Gastrocnemius medialis (tissue), 4 donors: ENCODE results near the gene IL5. TPM values are rescaled to one million over a fixed set of nuclear protein-coding genes. Genes with fewer than 3 reads are reported as not detected.
"Not testable (repeated sequence)": the region's sequence is repeated elsewhere in the genome, so short reads cannot be mapped to it uniquely, and the experiment has no call there.

ENCODE experiments used
- ATAC-seq, 2 donors: fragments of 150-250 bp; one replicate each; pipeline ENCODE4 v1.9.1; 2016
- DNase-seq, 2 donors: peaks; one replicate each; pipeline ENCODE4 v3.0.0-alpha.2; 2019
- H3K27ac ChIP-seq, 4 donors: fragments of 200-600 bp; sonication (generic); 1 replicate in 1 of 4; 2 replicates in 3 of 4; pipeline ENCODE4 v1.5.1; 2016 to 2018; ENCODE audit warnings: mild to moderate bottlenecking in 2 of 4, moderate library complexity in 1 of 4
- H3K27me3 ChIP-seq, 3 donors: fragments of 200-600 bp; sonication (generic) in 2 of 3; 1 replicate in 1 of 3; 2 replicates in 2 of 3; pipeline versions ENCODE4 v1.5.1 to v1.6.0; 2016 to 2019; ENCODE audit warnings: mild to moderate bottlenecking in 1 of 3, moderate library complexity in 1 of 3
- H3K36me3 ChIP-seq, 2 donors: fragments of 200-600 bp; sonication (generic) in 1 of 2; one replicate each; pipeline ENCODE4 v1.5.1; 2017 to 2018
- H3K4me1 ChIP-seq, 2 donors: fragments of 200-600 bp; sonication (generic) in 1 of 2; one replicate each; pipeline ENCODE4 v1.5.1; 2016 to 2017; ENCODE audit warnings: mild to moderate bottlenecking in 2 of 2
- H3K4me3 ChIP-seq, 4 donors: fragments of 200-600 bp; sonication (generic) in 3 of 4; 1 replicate in 1 of 4; 2 replicates in 3 of 4; pipeline ENCODE4 v1.5.1; 2016 to 2019; ENCODE audit warnings: mild to moderate bottlenecking in 2 of 4
- H3K9me3 ChIP-seq, 3 donors: fragments of 200-600 bp; sonication (generic) in 2 of 3; 1 replicate in 1 of 3; 2 replicates in 2 of 3; pipeline ENCODE4 v1.5.1; 2016 to 2019
- POLR2A ChIP-seq, 2 donors: fragments of 450-650 bp; IDR thresholded peaks; one replicate each; pipeline ENCODE4 v1.6.1; 2017; ENCODE audit warnings: antibody characterized with exemption in 2 of 2, mild to moderate bottlenecking in 2 of 2, moderate library complexity in 2 of 2
- in situ Hi-C, 4 donors: fragments of 200-750 bp; cut with MboI; loops; one replicate each; pipeline versions ENCODE4 v1.15.0 to v1.8.0; 2017; ENCODE audit warnings: low sequenced_read_pairs in 4 of 4
- intact Hi-C: fragments of 100-400 bp; cut with DNase I; formaldehyde crosslinking; loops from one replicate; pipeline ENCODE4 v1.15.1; 2023; ENCODE audit warnings: low total_unique reads
- total RNA-seq, 4 donors: library from RNA; depleted of rRNA; stranded (reverse); fragments of >200 nt; gene quantifications; one replicate each; pipeline versions ENCODE4 v1.1.0 to v1.2.3, GENCODE V29; 2016
- TF ChIP-seq, protein P1 (sequence below), 5 experiments: fragments of 450-650 bp in 3 of 5; fragments of 200-600 bp in 2 of 5; sonication (generic) in 2 of 5; IDR thresholded peaks in 4 of 5; conservative IDR thresholded peaks in 1 of 5; 1 replicate in 4 of 5; 2 replicates in 1 of 5; pipeline ENCODE4 v1.5.1; 2016 to 2019; ENCODE audit warnings: antibody characterized with exemption in 5 of 5, mild to moderate bottlenecking in 3 of 5, moderate library complexity in 3 of 5

The IL5 gene
- total RNA-seq, 4 donors from 2014 or later = not detected

DNA sequence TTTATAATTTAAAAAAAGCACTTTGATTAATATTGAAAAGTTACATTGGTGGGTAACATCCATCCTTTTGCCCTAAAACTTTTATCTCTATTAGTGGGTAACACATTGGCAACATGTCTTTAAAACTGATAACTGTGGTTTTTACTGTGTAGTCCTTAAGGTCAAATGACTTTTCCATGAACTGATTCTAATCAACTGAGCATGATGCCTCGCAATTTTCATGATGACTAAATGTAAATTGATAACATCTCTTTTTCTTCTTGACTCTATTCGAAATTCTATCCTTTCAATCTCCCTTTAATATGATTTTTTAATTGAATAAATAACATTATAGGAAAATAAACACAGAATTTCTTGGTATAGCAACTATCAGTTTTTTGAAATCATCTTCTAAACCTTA lies 6.3 kb upstream of the IL5 start:
- H3K27ac ChIP-seq = no peak overlapping the region
- in situ Hi-C loops (loop anchor here in 2 of 4 donors (25.0 kb wide), 1 partner anchor 263 kb away; the partner anchor contains the start of gene SOWAHA (in 2 of the 2)), intact Hi-C loops (no loop called here)
- TF ChIP-seq, protein P1, sequence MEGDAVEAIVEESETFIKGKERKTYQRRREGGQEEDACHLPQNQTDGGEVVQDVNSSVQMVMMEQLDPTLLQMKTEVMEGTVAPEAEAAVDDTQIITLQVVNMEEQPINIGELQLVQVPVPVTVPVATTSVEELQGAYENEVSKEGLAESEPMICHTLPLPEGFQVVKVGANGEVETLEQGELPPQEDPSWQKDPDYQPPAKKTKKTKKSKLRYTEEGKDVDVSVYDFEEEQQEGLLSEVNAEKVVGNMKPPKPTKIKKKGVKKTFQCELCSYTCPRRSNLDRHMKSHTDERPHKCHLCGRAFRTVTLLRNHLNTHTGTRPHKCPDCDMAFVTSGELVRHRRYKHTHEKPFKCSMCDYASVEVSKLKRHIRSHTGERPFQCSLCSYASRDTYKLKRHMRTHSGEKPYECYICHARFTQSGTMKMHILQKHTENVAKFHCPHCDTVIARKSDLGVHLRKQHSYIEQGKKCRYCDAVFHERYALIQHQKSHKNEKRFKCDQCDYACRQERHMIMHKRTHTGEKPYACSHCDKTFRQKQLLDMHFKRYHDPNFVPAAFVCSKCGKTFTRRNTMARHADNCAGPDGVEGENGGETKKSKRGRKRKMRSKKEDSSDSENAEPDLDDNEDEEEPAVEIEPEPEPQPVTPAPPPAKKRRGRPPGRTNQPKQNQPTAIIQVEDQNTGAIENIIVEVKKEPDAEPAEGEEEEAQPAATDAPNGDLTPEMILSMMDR (IDR thresholded peaks at IDR 0.05 in 4 of 5, conservative IDR thresholded peaks at IDR 0.05 in 1 of 5) = no peak
- TF ChIP-seq POLR2A (IDR thresholded peaks at IDR 0.05) = no peak
- no peaks in the 10 kb centered on the region for H3K4me1 ChIP-seq
- no peaks in the 10 kb centered on the region for H3K36me3 ChIP-seq
- DNase-seq (no peak), ATAC-seq (no peak)
- H3K9me3 ChIP-seq = no peaks in the 10 kb centered on the region
- no peak overlapping the region for H3K4me3 ChIP-seq
- no peaks in the 10 kb centered on the region for H3K27me3 ChIP-seq

DNA sequence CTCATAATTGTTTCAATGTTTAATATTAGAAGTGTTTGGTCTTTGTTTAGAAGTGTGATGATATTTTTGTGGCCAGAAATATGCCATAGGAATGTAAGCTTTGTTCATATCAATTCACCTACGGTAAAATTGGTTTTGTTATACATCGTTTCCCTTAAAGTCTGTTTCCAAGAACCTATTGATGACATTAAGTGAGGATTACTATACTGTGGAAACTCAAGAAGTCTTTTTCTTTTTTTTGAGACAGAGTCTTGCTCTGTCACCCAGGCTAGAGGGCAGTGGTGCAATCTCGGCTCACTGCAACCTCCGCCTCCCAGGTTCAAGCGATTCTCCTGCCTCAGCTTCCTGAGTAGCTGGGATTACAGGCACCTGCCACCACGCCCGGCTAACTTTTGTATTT lies 5.5 kb upstream of the IL5 start:
- ATAC-seq, H3K36me3 ChIP-seq, H3K27ac ChIP-seq, H3K27me3 ChIP-seq, H3K4me1 ChIP-seq, H3K4me3 ChIP-seq, DNase-seq, intact Hi-C loops, H3K9me3 ChIP-seq: not testable (repeated sequence)
- in situ Hi-C loops = loop anchor here in 2 of 4 donors (25.0 kb wide), 1 partner anchor 263 kb away; the partner anchor contains the start of gene SOWAHA (in 2 of the 2)

DNA sequence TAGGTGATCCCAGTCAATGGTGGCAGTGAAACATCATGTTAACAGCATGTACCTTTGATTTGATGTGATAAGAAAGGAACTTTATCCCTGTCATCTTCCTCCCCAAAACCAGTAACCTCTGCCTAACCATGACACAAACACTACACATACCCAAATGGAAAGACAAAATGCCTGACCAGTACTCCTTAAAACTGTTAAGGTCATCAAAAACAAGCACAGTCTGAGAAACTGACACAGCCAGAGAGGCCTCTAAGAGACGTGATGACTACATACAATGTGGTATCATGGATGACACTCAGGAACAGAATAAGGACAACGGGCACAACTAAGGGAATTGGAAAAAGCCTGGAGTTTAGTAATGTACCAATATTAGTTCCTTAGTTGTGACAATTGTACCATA lies 3.9 kb upstream of the IL5 start:
- intact Hi-C loops = no loop called here
- no peak for DNase-seq
- TF ChIP-seq POLR2A (IDR thresholded peaks at IDR 0.05) = no peak
- TF ChIP-seq, protein P1 (IDR thresholded peaks at IDR 0.05 in 4 of 5, conservative IDR thresholded peaks at IDR 0.05 in 1 of 5) = no peak
- ATAC-seq = no peak
- Histone ChIP-seq H3K4me1 (no peaks in the 10 kb centered on the region), H3K9me3 (no peaks in the 10 kb centered on the region), H3K27ac (no peak overlapping the region), H3K36me3 (no peaks in the 10 kb centered on the region), H3K27me3 (no peaks in the 10 kb centered on the region), H3K4me3 (no peak overlapping the region)
- in situ Hi-C loops = loop anchor here in 2 of 4 donors (25.0 kb wide), 1 partner anchor 265 kb away; the partner anchor contains the start of gene SOWAHA (in 2 of the 2)

DNA sequence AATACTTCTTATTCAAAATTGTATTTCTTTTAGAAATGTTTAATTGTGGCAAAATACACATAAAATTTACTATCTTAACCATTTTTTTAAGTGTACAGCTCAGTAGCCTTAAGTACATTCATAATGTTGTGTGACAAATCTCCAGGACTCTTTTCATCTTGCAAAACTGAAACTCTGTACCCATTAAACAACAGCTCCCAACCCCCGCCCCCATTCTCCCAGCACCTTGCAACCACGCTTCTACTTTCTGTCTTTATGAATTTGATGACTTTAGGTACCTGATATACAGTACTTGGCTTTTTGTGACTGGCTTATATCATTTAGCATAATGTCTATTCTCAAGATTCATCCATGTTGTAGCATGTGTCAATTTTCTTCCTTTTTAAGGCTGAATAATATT lies 2.8 kb upstream of the IL5 start:
- DNase-seq (no peak), ATAC-seq (no peak)
- Histone ChIP-seq H3K27me3 (no peaks in the 10 kb centered on the region), H3K36me3 (no peaks in the 10 kb centered on the region), H3K4me1 (no peaks in the 10 kb centered on the region), H3K9me3 (no peaks in the 10 kb centered on the region), H3K4me3 (no peak overlapping the region), H3K27ac (no peak overlapping the region)
- in situ Hi-C loops (loop anchor here in 2 of 4 donors (25.0 kb wide), 1 partner anchor 266 kb away; the partner anchor contains the start of gene SOWAHA (in 2 of the 2)), intact Hi-C loops (no loop called here)
- TF ChIP-seq, protein P1 (IDR thresholded peaks at IDR 0.05 in 4 of 5, conservative IDR thresholded peaks at IDR 0.05 in 1 of 5) = no peak
- TF ChIP-seq POLR2A (IDR thresholded peaks at IDR 0.05) = no peak

DNA sequence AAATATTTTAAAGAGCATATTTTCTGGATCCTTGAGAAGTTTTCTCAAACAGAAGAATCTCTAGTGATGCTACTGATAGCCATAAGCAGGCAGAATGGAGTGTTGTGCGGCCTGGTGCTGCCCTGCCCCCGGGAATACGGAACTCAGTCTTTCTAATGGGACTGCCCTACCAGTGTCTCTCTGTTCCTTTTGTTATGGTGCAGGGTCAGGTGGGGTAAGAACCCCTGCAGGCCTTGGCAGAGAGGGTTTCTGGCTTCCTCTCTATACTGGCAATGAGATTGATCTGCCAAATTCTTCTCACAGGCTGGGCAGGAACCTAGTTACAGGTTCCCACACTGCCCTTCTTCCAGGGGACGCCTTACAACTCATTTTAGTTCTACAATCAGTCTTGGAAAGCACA lies 2.6 kb downstream of the IL5 start:
- ATAC-seq (no peak), DNase-seq (no peak)
- intact Hi-C loops (no loop called here), in situ Hi-C loops (loop anchor here in 2 of 4 donors (25.0 kb wide), 1 partner anchor 272 kb away; the partner anchor contains the start of gene SOWAHA (in 2 of the 2))
- no peaks in the 10 kb centered on the region for H3K9me3 ChIP-seq
- no peaks in the 10 kb centered on the region for H3K4me1 ChIP-seq
- TF ChIP-seq, protein P1 (IDR thresholded peaks at IDR 0.05 in 4 of 5, conservative IDR thresholded peaks at IDR 0.05 in 1 of 5) = no peak
- TF ChIP-seq POLR2A (IDR thresholded peaks at IDR 0.05) = no peak
- no peak overlapping the region for H3K27ac ChIP-seq
- H3K36me3 ChIP-seq = no peaks in the 10 kb centered on the region
- H3K27me3 ChIP-seq = no peaks in the 10 kb centered on the region
- no peak overlapping the region for H3K4me3 ChIP-seq
